ENCODE measurements around the gene ADAMTS7.

- TF ChIP-seq, protein P1, sequence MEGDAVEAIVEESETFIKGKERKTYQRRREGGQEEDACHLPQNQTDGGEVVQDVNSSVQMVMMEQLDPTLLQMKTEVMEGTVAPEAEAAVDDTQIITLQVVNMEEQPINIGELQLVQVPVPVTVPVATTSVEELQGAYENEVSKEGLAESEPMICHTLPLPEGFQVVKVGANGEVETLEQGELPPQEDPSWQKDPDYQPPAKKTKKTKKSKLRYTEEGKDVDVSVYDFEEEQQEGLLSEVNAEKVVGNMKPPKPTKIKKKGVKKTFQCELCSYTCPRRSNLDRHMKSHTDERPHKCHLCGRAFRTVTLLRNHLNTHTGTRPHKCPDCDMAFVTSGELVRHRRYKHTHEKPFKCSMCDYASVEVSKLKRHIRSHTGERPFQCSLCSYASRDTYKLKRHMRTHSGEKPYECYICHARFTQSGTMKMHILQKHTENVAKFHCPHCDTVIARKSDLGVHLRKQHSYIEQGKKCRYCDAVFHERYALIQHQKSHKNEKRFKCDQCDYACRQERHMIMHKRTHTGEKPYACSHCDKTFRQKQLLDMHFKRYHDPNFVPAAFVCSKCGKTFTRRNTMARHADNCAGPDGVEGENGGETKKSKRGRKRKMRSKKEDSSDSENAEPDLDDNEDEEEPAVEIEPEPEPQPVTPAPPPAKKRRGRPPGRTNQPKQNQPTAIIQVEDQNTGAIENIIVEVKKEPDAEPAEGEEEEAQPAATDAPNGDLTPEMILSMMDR (IDR thresholded peaks at IDR 0.05; ENCODE audit: poor library complexity, severe bottlenecking): no peak
- TF ChIP-seq EZH2 (IDR thresholded peaks at IDR 0.05; ENCODE audit: borderline replicate concordance, insufficient read depth, low read length, poor library complexity, severe bottlenecking) (no peak), TAF1 (IDR thresholded peaks at IDR 0.05; ENCODE audit: low read depth) (no peak), EP300 (conservative IDR thresholded peaks at IDR 0.05; ENCODE audit: poor library complexity, severe bottlenecking) (no peak), POLR2AphosphoS5 (IDR thresholded peaks at IDR 0.05) (no peak), RAD21 (conservative IDR thresholded peaks at IDR 0.05) (no peak), MXI1 (conservative IDR thresholded peaks at IDR 0.05; ENCODE audit: poor library complexity, severe bottlenecking) (no peak)
Observed at GRCh38 chr15:78752492-78753358, 58.5 kb downstream of the ADAMTS7 start.

Measured in neural cell (in vitro differentiated cells).